ENCODE data around the gene EHMT2. TPM values are rescaled to one million over a fixed set of nuclear protein-coding genes. Genes with fewer than 3 reads are reported as not detected.
"Not testable (repeated sequence)": the region's sequence is repeated elsewhere in the genome, so short reads cannot be mapped to it uniquely, and the experiment has no call there.

Gene EHMT2
- total RNA-seq, 1 donor from 2014 or later = 39.5 TPM

- Histone ChIP-seq H3K9me3 (no peaks in the 10 kb centered on the region), H3K4me1 (peaks cover 3 to 16% of the 10 kb centered on the region in 2 donors), H3K27ac (no peak overlapping the region), H3K4me3 (no peak overlapping the region), H3K36me3 (no peaks in the 10 kb centered on the region), H3K27me3 (no peaks in the 10 kb centered on the region)
- TF ChIP-seq CTCF (IDR thresholded peaks at IDR 0.05) = no peak
- intact Hi-C loops (cut with DNase I) = loop anchor here (2.0 kb wide), 1 partner anchor 41 kb away; the partner anchor contains the start of gene ZBTB12
- DNase-seq (ENCODE audit: low spot score in 2 of 2) = no peak
Observed at GRCh38 chr6:31943742-31944141, 46.2 kb upstream of the EHMT2 start.

GRCh38 chr6:31940256-31940664, 42.8 kb upstream of the EHMT2 start:
- intact Hi-C loops (cut with DNase I) = no loop called here
- H3K4me1 ChIP-seq = peaks cover 0 to 6% of the 10 kb centered on the region in 2 donors
- no peaks in the 10 kb centered on the region for H3K9me3 ChIP-seq
- no peak for TF ChIP-seq CTCF (IDR thresholded peaks at IDR 0.05)
- no peaks in the 10 kb centered on the region for H3K27me3 ChIP-seq
- H3K27ac ChIP-seq = no peak overlapping the region
- H3K36me3 ChIP-seq = no peaks in the 10 kb centered on the region
- no peak for DNase-seq (ENCODE audit: low spot score in 2 of 2)
- no peak overlapping the region for H3K4me3 ChIP-seq

GRCh38 chr6:31935823-31936222, 38.3 kb upstream of the EHMT2 start:
- H3K27me3 ChIP-seq = no peaks in the 10 kb centered on the region
- intact Hi-C loops (cut with DNase I) = no loop called here
- no peak for TF ChIP-seq CTCF (IDR thresholded peaks at IDR 0.05)
- no peak overlapping the region for H3K27ac ChIP-seq
- H3K36me3 ChIP-seq = no peaks in the 10 kb centered on the region
- H3K4me1 ChIP-seq = no peaks in the 10 kb centered on the region
- no peak overlapping the region for H3K4me3 ChIP-seq
- DNase-seq (ENCODE audit: low spot score in 2 of 2) = no peak
- no peaks in the 10 kb centered on the region for H3K9me3 ChIP-seq

- Histone ChIP-seq H3K27me3 (no peaks in the 10 kb centered on the region), H3K27ac (no peak overlapping the region), H3K9me3 (no peaks in the 10 kb centered on the region), H3K36me3 (no peaks in the 10 kb centered on the region), H3K4me1 (no peaks in the 10 kb centered on the region), H3K4me3 (no peak overlapping the region)
- TF ChIP-seq CTCF (IDR thresholded peaks at IDR 0.05) = no peak
- DNase-seq (ENCODE audit: low spot score in 2 of 2) = no peak
- intact Hi-C loops (cut with DNase I) = no loop called here
Observed at GRCh38 chr6:31935021-31935420, 37.5 kb upstream of the EHMT2 start.

- DNase-seq (ENCODE audit: low spot score in 2 of 2) = no peak
- TF ChIP-seq CTCF (IDR thresholded peaks at IDR 0.05) = no peak
- no peak overlapping the region for H3K27ac ChIP-seq
- H3K27me3 ChIP-seq = no peaks in the 10 kb centered on the region
- intact Hi-C loops (cut with DNase I) = no loop called here
- H3K4me1 ChIP-seq = no peaks in the 10 kb centered on the region
- no peaks in the 10 kb centered on the region for H3K9me3 ChIP-seq
- no peaks in the 10 kb centered on the region for H3K36me3 ChIP-seq
- no peak overlapping the region for H3K4me3 ChIP-seq
Observed at GRCh38 chr6:31933537-31933936, 36.0 kb upstream of the EHMT2 start.

- H3K27ac ChIP-seq; H3K4me1 ChIP-seq; intact Hi-C loops (cut with DNase I); DNase-seq (ENCODE audit: low spot score in 2 of 2); H3K4me3 ChIP-seq; H3K9me3 ChIP-seq; H3K36me3 ChIP-seq; H3K27me3 ChIP-seq: not testable (repeated sequence)
Observed at GRCh38 chr6:31932137-31932536, 34.6 kb upstream of the EHMT2 start.

All from ascending aorta (tissue), 2 donors.